C4-2B (cell line): Measurements from ENCODE around the gene MAP3K5.
"Not testable (repeated sequence)": the region's sequence is repeated elsewhere in the genome, so short reads cannot be mapped to it uniquely, and the experiment has no call there.

ENCODE experiments used
- H3K27ac ChIP-seq: fragments of 450-650 bp; 2 replicates; pipeline ENCODE4 v1.5.1; 2017
- CTCF ChIP-seq: fragments of 450-650 bp; conservative IDR thresholded peaks from 2 replicates; pipeline ENCODE4 v1.5.1; 2017; ENCODE audit warnings: mild to moderate bottlenecking
- ZFX ChIP-seq: fragments of 450-650 bp; IDR thresholded peaks from 2 replicates; pipeline ENCODE4 v1.6.1; 2017

Gene MAP3K5

GRCh38 chr6:136592930-136593673 lies 199.2 kb downstream of the MAP3K5 start:
- H3K27ac ChIP-seq = no peak overlapping the region
- TF ChIP-seq ZFX (no peak), CTCF (no peak)

GRCh38 chr6:136591617-136592016 lies 200.7 kb downstream of the MAP3K5 start:
- H3K27ac ChIP-seq = no peak overlapping the region
- TF ChIP-seq CTCF = no peak
- TF ChIP-seq ZFX = no peak

- not testable (repeated sequence) for H3K27ac ChIP-seq
These were observed 201.4 kb downstream of the MAP3K5 start for GRCh38 chr6:136590846-136591245.

- H3K27ac ChIP-seq = no peak overlapping the region
- TF ChIP-seq CTCF (no peak), ZFX (no peak)
These were observed 204.8 kb downstream of the MAP3K5 start for GRCh38 chr6:136587527-136587926.

GRCh38 chr6:136586295-136586694 lies 206.0 kb downstream of the MAP3K5 start:
- TF ChIP-seq ZFX (no peak), CTCF (no peak)
- H3K27ac ChIP-seq = no peak overlapping the region

- not testable (repeated sequence) for H3K27ac ChIP-seq
These were observed 206.8 kb downstream of the MAP3K5 start for GRCh38 chr6:136585523-136585922.

- not testable (repeated sequence) for H3K27ac ChIP-seq
These were observed 208.0 kb downstream of the MAP3K5 start for GRCh38 chr6:136584290-136584689.

- no peak overlapping the region for H3K27ac ChIP-seq
- TF ChIP-seq CTCF (peak; percentile 80), ZFX (no peak)
These were observed 209.4 kb downstream of the MAP3K5 start for GRCh38 chr6:136582711-136583471.

GRCh38 chr6:136579800-136580199 lies 212.5 kb downstream of the MAP3K5 start:
- no peak for TF ChIP-seq CTCF
- TF ChIP-seq ZFX = no peak
- H3K27ac ChIP-seq = no peak overlapping the region
